ENCODE measurements around the gene WBP1.

- no peak for TF ChIP-seq CTCF (IDR thresholded peaks at IDR 0.05)
- TF ChIP-seq POLR2A (IDR thresholded peaks at IDR 0.05; ENCODE audit: low read depth), result no peak
- TF ChIP-seq POLR2AphosphoS5 (IDR thresholded peaks at IDR 0.05), result no peak
- TF ChIP-seq EP300 (IDR thresholded peaks at IDR 0.05), result no peak
Measured at GRCh38 chr2:74413001-74413698, 45.1 kb upstream of the WBP1 start.

All from esophagus muscularis mucosa (tissue), 4 donors.